Measurements from ENCODE around the gene EYA2.
"Not testable (repeated sequence)": the region's sequence is repeated elsewhere in the genome, so short reads cannot be mapped to it uniquely, and the experiment has no call there.

The EYA2 gene

DNA sequence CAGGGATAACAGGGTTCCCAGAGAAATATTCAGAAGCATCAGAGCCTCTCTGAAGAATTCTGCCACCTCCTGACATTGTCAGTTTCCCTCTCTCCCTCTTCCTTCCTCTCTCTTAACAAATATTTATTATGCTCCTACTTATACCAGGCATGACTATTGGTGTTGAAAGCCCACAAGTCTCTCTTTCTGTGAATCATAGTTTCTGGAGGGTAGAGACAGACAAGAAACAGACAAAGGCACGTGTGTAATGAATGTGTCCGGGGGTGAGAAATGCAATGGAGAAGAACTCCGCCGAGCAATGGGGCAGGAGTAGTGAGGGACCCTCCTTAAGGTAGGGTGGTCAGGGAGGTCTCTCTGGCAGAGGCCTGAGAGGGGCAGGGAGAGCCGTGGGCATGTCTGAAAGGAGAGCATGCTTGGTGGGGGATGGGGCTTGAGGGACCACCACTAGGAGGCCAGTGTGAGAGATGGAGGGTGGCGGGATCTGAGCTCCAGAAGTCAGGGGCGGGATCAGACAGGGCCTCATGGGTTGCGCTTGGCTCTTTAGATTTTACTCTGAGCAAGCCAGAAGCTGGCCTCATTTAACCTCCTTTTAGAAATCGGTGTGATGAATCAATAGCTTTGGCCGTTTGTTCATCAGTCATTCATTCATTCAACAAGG lies 57.3 kb downstream of the EYA2 start:
- DNase-seq (ENCODE audit: low read depth in 2 of 3, low spot score in 2 of 3) = no peak

- DNase-seq (ENCODE audit: low read depth in 2 of 3, low spot score in 2 of 3) = no peak
Measured at GRCh38 chr20:46953596-46953995, 59.0 kb downstream of the EYA2 start.

- DNase-seq (ENCODE audit: low read depth in 2 of 3, low spot score in 2 of 3) = no peak
Measured at GRCh38 chr20:46954490-46955038, 59.9 kb downstream of the EYA2 start.

GRCh38 chr20:46955601-46956556 lies 61.2 kb downstream of the EYA2 start:
- no peak for DNase-seq (ENCODE audit: low read depth in 2 of 3, low spot score in 2 of 3)

GRCh38 chr20:46959081-46959692 lies 64.5 kb downstream of the EYA2 start:
- DNase-seq (ENCODE audit: low read depth in 2 of 3, low spot score in 2 of 3) = no peak

DNA sequence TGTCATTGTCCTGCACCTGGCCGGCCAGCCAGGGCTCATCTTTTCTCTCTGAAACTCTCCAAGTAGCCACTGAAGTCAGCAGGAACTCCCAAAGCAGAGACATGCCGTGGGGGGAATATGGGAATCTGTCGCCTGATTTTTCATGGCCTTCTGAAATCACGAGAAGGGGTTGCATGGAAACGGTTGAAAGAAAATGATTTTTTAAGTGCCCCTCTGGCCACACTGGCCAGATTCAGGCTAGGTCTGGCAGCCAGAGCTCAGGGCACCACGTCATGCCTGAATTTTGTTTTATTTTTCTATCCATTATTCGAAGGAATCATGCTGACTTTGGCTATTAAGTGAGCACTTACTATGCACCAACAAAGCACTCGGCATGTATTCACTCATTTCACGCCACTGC lies 65.2 kb downstream of the EYA2 start:
- DNase-seq (ENCODE audit: low read depth in 2 of 3, low spot score in 2 of 3) = no peak

- no peak for DNase-seq (ENCODE audit: low read depth in 2 of 3, low spot score in 2 of 3)
Measured at GRCh38 chr20:46960536-46960935, 65.9 kb downstream of the EYA2 start.

DNA sequence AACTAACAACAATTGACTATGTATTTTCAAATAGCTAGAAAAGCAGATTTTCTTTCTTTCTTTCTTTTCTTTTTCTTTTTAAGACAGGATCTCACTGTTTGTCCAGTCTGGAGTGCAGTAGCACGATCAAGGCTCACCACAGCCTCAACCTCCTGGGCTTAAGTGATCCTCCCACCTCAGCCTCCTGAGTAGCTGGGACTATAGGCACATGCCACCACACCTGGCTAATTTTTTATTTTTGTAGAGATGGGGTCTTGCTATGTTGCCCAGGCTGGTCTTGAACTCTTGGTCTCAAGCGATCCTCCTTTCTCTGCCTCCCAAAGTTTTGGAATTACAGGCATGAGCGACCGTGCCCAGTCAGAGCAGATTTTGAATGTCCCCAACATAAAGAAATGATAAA lies 67.3 kb downstream of the EYA2 start:
- not testable (repeated sequence) for DNase-seq (ENCODE audit: low read depth in 2 of 3, low spot score in 2 of 3)

DNA sequence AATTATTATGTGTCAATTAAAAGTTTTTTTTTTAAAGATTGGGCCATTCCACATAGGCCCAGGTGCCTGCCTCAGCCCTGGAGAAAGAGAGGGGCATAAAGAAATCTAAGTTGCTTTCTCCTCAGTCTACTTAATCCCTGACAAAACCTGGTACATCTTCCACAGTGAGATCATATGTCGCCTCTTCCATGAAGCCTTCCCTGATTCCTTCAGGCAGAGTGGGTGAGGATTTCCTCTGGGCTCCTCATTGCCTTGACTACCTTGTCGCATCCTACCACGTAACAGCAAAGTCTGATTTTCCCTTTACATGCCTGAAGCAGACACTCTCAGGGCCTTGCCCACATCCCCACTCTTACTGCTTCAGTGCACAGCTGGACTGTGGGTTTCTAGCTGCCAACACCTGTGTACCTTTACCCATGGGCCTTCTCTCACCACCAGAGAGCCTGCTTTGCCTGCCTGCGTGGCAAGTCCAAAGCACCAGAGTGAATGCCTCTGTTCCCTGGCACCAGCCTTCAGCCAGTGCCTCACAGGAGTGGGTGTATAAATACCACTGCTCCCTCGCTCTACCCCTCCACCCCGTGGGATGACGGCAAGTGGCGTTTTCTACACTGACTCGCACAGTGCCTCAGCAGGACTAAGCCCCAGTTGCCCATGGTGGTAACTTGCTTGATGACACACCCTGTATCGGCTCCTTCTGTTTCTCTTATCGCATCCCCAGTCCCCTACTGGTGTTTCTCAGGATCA lies 68.0 kb downstream of the EYA2 start:
- no peak for DNase-seq (ENCODE audit: low read depth in 2 of 3, low spot score in 2 of 3)

- DNase-seq (ENCODE audit: low read depth in 2 of 3, low spot score in 2 of 3) = no peak
Measured at GRCh38 chr20:46963196-46963529, 68.5 kb downstream of the EYA2 start.

DNA sequence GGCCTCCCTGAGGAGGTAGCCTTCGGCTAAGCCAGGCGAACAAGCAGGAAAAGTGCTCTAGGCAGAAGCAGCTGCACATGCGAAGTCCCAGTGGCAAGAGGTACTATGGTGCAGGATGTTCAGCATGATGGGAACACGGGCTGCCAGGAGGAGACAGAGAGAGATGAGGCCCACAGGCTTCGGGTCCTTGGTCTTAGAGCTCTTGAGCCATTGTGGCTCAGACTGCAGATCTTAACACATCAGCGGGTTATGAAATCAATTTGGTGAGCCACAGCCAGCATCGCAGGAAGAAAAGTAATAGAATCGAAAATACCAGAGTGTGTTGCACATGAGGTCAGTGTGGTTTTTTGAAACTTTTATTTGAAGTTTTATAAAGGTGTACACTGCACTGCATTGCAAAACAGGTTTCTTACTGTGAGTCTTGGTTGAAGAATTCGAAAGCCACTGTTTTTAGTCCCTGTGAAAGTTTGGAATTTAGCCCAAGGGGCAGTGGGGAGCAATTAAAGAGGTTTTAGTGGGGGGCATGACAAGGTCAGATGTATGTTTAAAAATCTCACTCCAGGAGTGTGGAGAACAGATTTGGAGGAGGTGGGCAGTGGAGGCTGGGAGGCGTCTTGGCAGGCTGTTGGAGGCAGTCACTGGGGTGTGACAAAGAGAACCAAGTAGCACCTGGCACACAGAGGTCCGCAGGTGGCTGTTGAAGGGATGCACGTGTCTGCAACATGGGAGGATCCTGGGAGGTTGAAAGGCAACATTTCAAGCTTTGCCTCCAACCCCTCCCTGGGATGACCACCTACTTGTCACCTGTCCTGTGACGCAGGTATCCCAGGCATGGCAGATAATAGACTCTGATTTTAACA lies 69.3 kb downstream of the EYA2 start:
- no peak for DNase-seq (ENCODE audit: low read depth in 2 of 3, low spot score in 2 of 3)

DNA sequence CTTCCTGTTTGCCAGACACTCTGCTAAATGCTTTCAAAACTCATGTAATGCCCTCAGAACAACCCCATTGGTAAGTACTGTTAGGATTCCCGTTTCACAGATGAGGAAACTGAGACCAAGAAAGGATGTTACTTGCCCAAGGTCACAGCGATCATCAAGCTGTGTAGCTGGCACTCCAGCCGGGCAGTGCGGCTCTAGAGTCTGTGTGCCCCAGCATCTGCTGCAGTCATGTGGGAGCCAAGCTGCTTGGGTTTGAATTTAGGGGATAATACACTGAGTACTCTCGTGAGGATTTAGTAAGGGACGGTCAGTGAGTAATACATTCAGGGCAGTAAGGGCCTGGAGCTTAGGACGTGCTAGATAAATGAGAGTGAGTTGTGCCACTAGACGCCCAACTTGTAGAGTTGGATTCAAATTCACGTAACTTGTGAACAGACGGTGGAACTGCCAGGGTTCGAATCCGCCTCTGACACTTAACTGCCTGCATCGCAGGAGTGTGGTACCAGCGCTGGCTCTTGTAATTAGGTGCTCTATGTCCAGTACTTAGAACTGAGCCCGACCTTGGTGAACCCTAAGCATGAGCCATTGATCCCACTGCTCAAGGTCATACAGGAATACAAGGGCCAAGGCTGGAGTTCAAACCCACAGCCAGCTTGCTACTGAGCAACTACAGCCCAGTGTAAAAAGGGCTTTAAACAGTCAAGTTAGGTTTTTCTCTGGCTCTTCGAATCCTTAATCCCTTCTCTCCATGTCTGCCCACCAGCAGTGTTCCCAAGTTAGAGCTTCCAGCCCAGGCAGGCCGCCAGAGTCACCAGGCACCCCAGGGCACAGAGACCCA lies 70.2 kb downstream of the EYA2 start:
- no peak for DNase-seq (ENCODE audit: low read depth in 2 of 3, low spot score in 2 of 3)

DNA sequence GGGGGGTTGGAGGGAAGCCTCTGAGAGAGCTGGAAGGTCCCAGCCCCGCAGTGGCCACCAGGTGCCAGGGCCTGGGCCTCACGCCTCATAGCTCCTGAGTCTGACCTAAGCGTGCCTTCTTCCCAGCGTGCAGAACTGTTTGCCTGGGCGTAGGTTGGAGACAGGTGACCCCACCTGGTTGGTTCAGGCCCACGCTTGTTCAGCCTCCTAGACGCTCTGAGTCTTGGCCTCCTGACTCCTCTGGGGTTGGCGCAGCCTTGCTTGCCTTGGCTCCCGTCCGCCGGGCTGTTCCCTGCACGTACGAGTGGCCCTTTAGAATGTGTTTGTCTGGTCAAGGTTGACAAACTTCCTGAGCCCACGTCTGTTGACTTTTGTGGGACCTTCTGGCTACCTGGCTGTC lies 70.8 kb downstream of the EYA2 start:
- no peak for DNase-seq (ENCODE audit: low read depth in 2 of 3, low spot score in 2 of 3)

DNA sequence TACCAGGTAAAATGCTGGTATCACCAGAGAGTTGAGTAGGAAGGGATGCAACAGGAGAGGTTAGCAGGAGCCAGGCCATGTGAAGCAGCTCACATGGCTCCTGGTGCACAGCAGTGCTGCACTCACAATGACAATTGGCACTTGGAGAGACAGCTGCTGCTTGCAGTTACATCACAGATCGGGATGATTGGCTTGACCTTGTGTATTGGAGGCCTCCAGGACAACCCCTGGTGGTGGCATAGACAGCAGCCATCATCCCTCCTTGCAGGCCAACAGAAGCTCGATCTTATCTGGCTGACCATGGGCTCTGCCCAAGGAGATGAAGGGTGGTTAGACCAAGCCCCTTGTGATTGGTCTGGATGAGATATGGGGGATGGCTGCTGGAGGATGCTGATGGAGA lies 73.0 kb downstream of the EYA2 start:
- DNase-seq (ENCODE audit: low read depth in 2 of 3, low spot score in 2 of 3) = no peak

- DNase-seq (ENCODE audit: low read depth in 2 of 3, low spot score in 2 of 3) = no peak
Measured at GRCh38 chr20:46970937-46971630, 76.4 kb downstream of the EYA2 start.

DNA sequence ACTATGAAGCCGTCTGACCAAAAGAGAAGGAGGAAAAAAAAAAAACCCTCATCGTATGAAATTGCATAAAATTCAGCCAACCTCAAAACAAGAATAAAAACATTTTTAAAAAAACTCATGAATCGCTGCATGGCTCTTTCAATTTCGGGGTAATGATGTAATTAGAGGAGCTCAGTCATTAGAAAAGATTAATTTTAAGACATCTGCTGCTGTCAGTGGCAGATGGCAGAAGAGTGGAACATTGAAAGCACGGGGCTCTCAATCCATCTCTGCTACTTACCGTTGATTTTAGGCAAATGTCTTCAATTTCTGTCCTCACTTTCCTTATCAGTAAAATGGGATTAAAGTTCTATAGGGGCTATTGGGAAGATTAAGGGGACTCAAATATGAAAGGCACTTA lies 79.1 kb downstream of the EYA2 start:
- DNase-seq (ENCODE audit: low read depth in 2 of 3, low spot score in 2 of 3) = no peak

DNA sequence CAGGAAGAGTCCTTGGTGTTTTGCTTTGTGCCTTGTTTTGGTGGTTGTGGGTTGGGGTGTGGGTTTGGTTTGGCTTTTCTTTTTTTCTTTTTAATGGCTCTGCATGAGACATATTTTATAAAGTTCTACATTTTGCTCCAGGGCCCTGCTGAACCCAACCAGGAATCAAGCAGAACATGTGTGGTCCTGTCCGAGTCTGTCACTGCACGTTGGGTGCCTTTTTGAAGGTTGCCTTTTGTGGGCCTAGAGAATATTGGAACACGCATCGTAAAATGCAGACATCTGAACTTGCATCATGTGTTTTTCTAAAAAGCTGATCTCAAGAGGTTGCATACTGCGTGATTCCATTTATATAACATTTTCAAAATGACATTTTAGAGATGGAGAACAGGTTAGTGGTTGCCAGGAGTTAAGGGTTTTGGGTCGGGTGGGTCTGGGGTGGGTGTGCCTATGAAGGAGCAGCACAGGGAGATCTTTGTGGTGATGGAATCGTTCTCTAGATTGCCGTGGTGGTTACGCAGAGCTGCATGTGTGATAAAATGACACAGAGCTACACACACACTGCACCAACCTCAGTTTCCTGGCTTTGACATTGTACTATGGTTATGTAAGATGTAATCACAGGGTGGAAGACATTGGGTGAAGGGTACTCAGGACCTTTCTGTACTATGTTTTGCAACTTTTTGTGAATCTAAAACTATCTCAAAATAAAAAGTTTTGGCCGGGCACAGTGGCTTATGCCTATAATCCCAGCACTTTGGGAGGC lies 80.2 kb downstream of the EYA2 start:
- no peak for DNase-seq (ENCODE audit: low read depth in 2 of 3, low spot score in 2 of 3)

DNA sequence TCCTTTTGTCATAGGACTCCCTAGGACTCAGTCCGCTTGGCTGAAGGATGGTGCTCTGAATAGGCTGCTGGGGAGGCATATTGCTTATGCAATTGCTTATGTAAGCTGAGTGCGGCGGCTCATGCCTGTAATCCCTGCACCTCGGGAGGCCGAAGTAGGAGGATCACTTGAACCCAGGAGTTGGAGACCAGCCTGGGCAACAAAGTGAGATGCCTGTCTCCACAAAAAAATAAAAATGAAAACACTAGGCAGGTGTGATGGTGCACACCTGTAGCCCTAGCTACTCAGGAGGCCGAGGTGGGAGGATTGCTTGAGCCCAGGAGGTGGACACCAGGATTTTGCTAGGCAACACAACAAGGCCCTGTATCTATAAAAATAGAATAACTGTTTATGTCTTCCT lies 81.3 kb downstream of the EYA2 start:
- DNase-seq (ENCODE audit: low read depth in 2 of 3, low spot score in 2 of 3) = no peak
